Medulla oblongata (tissue), 1 donor: ENCODE results near the gene MYO3B.
"Not testable (repeated sequence)": the region's sequence is repeated elsewhere in the genome, so short reads cannot be mapped to it uniquely, and the experiment has no call there.

Experiments
- DNase-seq: peaks from one replicate; pipeline ENCODE4 v3.0.0-alpha.2; 2015; ENCODE audit errors: extremely low spot score

MYO3B gene

DNA sequence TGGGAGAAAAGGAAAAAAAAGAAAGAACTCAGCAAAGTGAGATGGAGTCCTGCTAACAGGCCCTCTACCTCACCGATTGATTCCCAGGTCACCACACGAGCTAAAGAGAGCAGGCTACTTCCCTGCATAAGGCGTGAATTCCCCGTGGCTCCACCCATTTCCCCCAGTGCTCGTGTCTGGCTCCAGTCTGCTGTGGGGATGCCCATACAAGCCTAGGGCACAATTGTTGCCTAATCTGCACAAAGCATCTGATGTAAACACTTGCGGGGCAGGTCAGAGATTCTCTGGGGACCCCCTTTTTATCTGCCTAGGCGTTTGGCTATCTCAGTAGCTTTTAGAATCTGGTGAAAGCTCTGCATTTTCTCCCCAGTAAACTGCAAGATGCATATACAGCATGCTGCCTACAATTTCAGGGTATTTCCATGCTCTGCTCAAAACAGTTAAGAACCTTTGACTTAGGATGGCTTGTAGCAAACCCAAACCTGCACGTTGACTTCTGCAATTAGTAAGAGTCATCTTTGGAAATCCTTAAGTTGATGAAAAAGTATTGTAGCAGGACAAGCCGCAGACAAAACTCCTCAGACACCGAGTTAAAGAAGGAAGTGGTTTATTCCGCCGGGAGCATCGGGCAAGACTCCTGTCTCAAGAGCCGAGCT lies 34.8 kb downstream of the MYO3B start:
- DNase-seq, result no peak

DNA sequence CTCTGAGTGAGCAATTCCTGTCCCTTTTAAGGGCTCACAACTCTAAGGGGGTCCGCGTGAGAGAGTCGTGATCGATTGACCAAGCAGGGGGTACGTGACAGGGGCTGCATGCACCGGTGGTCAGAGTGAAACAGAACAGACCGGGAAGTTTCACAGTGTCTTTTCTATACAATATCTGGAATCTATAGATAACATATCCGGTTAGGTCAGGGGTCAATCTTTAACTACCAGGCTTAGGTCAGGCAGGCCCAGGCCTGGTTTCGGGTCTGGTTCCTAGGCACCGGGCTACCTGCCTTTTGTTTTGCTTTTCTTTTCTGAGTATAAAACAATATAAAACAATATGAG lies 35.3 kb downstream of the MYO3B start:
- not testable (repeated sequence) for DNase-seq

DNA sequence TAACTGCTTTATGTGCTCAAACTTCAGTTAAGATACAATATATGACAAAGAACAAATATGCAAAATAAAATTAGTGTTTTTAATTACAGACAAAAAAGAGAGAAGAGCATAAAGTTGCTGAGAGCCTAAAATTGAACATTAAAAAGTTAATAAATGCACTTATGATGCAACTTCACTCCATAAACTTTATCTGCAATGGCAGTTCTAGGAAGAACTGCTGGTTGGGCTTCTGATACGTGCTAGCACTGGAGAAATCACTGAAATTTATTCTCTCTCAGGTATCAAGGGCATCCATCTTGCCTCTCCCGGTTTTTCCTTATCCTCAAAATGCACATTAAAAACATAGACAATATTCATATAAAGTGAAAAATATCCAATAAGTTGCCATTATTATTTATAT lies 35.7 kb downstream of the MYO3B start:
- DNase-seq, result no peak

DNA sequence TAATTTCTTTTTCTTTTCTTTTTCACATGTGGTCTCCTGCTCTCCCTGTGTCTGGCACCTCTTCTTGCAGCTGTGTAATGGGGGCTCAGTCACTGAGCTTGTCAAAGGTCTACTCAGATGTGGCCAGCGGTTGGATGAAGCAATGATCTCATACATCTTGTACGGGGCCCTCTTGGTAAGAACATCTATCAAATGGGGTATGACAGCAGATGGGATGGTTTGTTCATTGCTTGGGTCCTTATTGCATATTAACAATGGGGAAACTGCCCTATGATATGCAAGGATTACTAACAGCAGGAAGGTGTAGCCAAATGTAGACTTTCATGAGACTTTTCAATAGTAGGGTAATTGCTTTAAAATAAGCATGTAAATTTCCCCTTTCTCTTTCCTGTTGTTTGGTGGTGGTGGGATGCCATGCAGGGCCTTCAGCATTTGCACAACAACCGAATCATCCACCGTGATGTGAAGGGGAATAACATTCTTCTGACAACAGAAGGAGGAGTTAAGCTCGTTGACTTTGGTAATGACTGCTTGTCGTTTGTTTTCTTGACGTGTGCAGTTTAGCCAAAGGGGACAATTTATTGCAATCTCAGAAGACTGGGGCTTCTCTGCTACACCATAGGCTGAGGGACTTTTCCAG lies 36.5 kb downstream of the MYO3B start:
- DNase-seq, result no peak

DNA sequence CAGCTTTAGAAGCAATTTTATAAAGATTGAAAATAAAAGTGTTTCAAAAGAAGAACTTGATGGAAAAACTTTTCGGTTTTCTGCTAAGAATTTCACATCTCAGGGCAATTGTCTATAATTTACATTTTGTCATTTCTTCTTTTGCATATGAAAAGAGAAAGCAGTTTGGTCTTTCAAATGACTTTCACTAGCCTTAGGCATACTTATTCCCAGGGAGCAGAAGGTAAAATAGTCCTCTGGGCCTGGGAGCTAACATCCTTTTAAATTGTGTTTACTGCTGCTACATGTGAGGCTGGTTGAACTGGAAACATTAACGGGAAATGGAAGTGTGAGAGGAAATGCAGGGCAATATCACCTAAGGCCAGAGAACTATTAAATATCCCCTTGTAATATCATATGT lies 37.1 kb downstream of the MYO3B start:
- no peak for DNase-seq

DNA sequence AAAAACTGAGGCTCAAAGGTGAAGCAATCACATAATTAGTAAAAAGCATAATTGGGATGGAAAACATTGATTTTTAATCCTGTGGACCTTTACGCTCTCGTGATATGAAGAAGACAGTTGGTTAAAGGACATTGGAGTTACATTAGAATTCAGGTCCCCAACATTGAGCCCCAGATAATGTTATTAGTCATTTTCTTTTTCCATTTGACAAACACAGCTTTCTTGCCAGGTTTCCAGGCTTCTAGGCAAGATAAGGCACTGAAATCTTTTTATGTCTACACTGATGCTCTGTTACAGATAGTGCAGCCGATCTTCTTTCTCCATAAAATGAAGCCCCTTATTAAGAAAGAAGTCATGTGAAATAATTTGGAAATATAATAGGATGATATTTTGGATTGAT lies 38.5 kb downstream of the MYO3B start:
- no peak for DNase-seq

DNA sequence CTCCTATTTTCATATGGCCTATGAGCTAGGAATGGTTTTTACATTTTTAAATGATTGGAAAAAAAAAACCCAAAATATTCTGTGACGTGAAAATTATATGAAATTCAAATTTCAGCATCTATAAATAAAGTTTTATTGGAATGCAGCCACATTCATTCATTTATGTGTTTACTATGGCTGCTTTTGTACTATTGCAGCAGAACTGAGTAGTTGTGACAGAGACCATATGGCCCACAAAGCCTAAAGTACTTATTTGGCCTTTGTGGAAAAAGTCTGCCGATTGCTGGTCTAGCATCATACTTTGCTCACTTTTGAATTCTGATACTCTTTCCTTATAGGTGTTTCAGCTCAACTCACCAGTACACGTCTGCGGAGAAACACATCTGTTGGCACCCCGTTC lies 39.0 kb downstream of the MYO3B start:
- DNase-seq, result no peak

DNA sequence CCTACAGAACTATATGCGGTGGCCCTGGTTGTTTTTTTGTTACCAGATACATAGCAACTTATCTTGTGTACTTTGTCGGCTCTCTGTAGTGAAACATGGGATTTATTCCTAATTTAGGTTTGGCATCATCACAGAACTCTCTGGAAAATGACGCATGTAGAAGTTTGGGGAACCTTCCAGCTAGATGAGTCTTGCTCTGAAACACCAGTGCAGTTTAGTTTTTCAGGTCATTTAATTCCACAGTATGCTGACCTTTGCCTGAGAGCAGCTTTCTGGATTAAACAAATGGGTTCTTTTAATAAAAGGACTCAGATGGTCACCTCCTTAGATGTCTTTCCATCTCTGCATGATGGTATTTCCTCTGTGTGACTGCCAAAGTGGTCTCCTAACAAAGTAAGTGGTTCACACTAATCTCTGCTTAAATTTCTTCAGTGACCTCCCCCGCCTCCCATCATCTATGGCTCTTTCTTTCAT lies 39.9 kb downstream of the MYO3B start:
- DNase-seq, result no peak

DNA sequence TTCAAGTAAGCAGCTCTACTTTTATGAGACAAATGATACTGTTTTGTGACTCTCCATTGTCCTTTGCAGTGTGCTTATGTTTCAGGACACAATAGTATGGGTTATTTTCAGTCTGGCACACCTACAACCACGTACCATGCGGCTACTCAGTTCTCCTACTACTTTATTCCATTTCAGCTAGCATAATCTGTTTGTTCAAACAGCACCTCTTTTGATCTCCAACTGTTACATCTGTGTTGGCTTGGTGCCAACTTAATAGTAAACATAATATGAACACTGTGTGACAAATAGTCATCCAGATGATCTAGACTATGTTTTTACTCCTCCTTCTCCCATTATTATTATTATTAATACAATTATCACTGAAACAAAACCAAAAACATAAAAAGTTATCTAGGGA lies 40.5 kb downstream of the MYO3B start:
- no peak for DNase-seq

DNA sequence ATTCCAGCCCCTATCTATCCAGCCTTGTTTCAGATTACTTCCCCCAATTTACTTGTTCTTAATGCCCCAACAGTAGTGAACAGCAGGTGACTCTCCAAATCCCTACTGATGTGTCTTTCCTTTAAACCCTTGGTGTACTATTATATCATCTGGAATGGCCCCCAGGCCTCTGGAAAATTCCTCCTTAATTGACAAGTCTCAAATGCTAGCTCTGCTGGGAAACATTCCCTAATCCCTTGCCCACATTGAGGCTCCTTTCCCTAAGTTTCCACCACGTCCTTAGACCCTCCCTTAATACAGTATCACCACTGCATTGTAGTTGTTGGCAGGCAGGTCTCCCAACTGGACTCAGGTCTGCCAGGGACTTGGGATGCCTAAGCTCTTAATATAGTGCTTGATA lies 41.0 kb downstream of the MYO3B start:
- DNase-seq, result no peak

DNA sequence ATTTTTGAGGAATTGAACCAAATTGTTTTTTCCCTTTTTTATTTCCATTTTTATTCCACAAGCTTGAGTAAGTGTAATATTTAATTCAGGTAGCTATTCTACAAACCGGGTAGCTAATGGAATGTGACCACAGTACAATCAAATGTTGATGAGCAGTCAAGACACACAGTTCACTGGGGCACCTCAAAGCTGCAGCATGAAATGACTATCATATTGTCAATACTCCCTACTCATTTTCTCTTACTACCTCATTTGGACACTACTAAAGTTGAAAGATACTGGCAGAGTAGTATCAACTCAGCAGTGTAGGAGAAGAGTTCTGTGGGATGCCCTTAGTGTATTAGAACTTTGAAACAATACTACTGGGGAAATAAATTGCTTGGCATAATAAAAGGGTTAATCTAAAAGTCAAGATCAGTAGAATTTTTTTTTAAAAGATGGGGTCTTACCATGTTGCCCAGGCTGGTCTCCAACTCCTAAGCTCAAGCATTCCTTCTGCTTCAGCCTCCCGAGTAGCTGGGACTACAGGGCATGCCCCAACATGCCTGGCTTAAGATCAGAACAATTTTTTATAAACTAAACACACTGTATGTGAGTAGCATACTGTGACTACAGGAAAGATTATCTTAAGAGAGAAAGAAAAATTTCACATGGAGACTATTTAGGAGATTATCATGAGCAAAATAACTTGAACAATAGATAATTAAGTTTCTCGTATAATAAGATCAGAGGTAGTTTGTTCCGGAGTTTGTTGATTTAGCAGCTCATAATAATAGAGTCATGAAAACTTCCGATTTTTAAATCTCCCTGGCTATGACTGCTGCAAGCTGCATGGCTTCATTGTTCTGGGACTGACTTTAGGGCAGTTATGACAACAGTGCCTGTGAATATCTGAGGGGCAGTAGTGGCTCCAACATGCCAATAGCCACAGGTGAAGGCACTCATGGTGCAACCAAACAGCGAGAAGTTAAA lies 43.7 kb downstream of the MYO3B start:
- DNase-seq, result no peak

DNA sequence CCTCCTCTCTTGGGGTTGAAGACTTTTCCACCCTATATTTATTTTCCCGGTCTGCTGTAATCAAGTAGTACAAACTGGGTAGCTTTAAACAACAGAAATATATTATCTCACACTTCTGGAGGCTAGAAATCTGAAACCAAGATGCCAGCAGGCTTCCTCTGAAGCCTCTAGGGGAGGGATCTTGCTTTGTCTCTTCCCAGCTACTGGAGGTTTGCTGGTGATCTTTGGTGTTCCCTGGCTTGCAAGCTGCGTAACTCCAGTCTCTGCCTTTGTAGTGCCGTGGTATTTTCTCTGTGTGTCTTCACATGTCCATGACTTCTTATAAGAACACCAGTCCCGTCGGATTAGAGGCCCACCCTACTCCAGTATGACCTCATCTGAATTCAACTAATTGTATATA lies 44.4 kb downstream of the MYO3B start:
- DNase-seq, result no peak

DNA sequence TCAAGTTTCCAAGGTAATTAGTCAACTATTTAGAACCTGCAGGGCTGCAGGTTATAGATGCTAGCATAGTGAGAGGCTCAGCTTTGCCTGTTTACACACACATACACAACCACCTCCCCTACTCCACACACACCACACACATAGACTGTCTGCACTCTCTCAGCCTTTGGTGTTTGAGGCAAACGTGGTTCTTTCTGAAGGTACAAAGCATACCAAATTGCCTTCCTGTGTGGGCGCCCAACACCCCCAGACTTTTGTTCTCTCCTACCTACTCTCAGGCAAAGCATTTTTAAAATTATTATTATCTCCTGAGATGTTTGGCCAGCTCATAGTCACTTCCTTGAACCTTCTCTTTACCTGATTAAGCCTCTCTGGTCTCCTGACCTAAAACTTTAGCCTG lies 44.9 kb downstream of the MYO3B start:
- no peak for DNase-seq

DNA sequence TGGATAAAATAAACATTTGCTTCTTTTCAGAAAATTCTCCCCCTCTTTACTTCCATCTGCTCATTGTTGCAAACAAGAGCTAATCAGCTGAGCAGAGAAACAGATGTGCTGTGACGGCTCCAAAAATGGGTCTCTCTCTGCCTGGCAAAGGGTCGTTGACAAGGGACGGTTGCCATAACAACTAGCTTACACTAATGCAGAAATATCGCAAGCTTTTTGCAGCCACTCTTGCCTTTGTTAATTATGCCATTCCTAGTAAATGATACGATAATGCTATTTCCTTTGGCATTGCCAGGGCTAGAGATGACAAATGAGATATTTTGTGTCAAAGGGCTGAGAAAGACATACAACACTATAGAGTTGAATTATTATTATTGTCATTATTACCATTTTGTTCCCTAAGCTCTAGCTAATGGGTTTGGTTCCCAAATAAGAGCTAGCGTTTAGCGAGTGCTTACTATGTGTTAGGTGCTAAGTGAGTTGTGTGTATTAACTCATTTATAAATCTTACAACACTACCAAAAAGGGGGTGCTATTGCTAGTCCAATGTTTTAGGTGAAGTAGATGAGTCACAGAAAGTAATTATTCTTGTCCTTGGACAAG lies 46.8 kb downstream of the MYO3B start:
- DNase-seq, result peak; percentile 61

DNA sequence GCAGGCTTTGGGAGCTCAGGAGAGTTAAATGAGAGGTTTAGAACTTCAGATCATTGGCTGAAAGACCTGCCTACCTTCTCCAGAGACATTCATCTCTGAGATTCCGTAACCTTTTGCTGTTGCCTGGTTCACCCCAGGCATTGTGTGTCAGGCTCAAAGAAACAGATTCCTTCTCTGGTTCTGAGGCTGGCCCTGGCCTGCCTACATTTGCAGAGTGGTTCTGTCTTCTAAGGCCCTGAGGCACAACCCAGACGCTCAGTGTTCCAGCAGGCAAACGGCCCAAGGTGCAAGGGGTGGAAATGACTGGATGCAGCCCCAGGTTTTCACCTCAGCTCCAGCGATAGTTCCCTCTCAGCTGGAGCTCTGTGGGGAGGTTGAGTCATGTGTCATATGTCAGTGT lies 48.3 kb downstream of the MYO3B start:
- DNase-seq, result no peak

DNA sequence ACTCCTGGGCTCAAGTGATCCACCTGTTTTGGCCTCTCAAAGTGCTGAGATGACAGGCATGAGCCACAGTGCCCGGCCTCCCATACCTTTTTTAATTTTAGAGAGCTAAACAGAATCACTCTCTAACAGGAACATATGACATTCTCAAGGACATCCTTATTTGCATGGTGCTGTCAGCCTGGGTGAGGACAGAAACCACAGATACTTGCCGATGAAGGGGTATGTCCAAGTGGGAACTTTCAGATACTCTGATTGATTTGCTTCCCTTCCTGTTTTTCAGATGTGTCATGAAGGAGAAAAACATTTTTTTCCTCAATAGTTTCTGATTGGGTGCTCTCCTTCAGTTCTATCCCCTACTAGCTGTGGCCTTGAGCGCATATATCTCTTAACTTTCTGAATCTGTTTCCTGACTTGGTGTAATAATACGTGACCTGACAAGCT lies 49.6 kb downstream of the MYO3B start:
- DNase-seq, result no peak

DNA sequence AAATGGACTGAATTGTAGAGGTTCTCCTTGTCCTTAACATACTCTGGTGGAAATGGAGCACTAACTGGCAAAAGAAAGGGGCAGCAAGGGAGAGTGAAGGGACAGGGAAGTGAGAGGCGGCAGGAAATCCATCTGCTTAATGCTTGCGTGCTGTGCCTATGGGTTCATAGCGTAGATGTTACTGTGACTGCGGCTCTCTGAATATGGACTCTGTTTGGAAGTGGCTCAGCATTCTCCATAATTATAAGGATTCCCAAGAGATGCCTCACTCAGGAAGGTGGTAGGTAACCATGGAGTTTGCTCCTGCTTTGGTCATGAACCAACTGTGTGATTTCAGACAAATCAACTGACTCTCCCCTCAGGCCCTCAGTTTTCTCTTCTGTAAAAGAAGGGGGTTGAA lies 50.0 kb downstream of the MYO3B start:
- DNase-seq, result no peak

DNA sequence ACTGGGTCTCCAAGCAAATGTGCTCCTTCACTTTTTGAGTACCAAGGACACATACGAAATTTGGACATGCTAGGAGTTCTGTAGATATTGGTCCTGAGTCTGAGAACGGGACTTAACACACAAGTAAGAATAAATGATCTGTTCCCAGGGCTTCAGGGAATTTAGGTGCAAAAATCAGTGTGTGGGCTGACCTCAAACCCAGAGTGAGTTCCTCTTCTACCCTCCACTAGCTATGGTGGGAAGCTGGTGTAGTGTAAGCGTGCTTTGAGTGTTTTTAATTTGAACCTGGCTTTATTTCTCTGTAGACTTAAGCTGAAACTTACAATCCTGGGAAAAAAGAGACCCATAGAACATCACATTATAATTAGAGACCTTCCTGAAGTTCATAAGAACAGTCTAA lies 50.5 kb downstream of the MYO3B start:
- no peak for DNase-seq

DNA sequence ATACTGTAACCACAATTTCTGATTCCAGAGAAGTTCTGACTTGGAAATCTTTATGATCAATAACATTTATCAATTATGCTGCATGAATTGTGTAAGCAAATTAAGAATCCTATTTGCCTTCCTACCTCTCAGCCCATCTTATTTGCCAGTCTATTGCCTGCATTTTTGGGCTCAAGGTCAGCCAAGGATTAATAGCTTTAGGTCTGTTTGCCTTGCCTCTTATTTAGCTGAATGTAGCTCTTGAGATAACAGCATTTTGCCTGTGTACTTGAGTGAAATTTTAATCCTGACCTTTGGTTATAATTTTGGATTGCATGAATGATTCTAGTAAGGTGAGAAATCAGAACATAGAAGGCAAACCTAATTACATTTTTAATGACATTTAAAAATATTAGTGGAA lies 51.2 kb downstream of the MYO3B start:
- no peak for DNase-seq

DNA sequence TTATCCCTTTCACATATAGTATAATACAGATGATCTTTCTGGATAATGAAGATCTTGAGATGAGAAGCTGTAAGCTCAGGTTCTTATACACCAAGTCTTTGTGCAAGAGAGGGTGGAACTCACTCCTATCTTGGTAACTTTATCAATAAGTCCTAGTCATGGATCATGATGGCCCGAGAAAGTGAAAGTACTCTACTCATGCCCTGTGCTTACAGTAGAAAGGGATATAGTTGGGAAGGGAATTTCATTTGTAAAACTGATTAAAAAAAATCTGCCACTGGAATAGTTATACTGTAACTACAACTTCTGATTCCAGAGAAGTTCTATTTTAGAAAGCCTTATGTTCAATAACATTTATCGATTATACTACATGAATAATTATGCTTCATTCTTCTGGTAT lies 51.8 kb downstream of the MYO3B start:
- no peak for DNase-seq

DNA sequence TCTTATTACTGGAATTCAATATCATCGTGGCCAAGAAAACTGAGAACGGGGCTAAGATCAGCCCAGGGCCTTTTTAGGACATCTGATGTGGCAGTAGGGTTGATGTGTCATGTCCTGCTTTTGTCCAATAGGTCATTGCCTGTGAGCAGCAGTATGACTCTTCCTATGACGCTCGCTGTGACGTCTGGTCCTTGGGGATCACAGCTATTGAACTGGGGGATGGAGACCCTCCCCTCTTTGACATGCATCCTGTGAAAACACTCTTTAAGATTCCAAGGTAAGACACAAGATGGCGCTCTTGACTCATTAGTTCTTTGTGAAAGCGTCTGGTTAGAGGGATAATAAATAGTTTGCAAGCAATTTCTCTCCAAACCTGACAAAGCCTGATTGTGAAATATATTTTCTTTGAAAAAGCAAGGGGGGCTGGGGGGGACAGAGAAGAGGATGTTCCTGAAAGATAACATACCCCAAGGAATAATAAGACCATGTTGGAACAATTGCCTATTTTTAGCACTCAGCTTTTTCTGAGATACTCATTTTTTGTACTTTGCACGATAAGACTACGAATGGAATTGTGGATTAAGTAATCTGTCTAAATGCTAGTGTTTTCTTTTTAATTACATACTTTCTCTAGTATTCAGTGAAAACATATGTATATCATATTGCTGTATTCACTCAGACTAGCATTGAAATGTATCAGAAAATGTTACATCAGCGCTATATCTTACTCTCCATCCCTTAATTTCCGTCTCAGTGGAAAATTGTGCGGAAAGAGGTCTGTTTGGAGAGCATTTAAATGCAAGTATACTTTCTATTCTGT lies 58.1 kb downstream of the MYO3B start:
- DNase-seq, result peak; percentile 71
